GM18505 (cell line): ENCODE measurements around the gene RNF157.
A peak's percentile ranks its signal among the peaks of the same experiment; 100 is the strongest.
"Not testable (repeated sequence)": the region's sequence is repeated elsewhere in the genome, so short reads cannot be mapped to it uniquely, and the experiment has no call there.

Source experiments
- ATAC-seq: cut with Tn5 transposase; IDR thresholded peaks from one replicate; pipeline ENCODE4 v1.9.1; 2021; ENCODE audit not compliant: unreplicated experiment
- POLR2A ChIP-seq: IDR thresholded peaks from 4 replicates; pipeline ENCODE4 v1.6.1; 2011; ENCODE audit warnings: borderline replicate concordance; ENCODE audit not compliant: insufficient read depth, insufficient read length; ENCODE audit errors: extremely low read depth

The RNF157 gene

DNA sequence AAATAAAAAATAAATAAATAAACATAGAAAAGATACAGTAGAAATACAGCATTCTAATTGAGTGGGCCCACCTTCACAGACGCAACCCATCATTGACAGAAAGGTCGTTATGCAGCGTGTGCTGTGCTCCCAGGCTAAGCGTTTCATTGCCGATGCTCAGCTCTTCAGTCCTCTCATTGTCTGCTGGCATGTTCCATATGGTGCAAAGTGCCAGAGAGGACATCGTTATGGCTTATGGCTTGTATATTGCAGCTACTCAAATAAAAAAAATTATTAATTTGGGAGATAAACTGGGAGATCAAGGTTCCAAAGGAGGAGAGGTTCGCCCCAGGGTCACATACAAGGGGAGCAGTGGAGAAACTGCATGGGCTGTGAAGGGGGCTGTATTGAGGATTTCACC is 13.5 kb upstream of the RNF157 start:
- no peak for TF ChIP-seq POLR2A
- ATAC-seq, result no peak

GRCh38 chr17:76252967-76253766 is 12.9 kb upstream of the RNF157 start:
- not testable (repeated sequence) for ATAC-seq

- ATAC-seq, result peak; percentile 50
- peak; percentile 49 for TF ChIP-seq POLR2A
Measured at GRCh38 chr17:76252040-76252954, 12.0 kb upstream of the RNF157 start.

GRCh38 chr17:76251478-76252039 is 11.3 kb upstream of the RNF157 start:
- ATAC-seq, result no peak
- TF ChIP-seq POLR2A, result no peak

GRCh38 chr17:76250141-76250540 is 9.8 kb upstream of the RNF157 start:
- no peak for TF ChIP-seq POLR2A

DNA sequence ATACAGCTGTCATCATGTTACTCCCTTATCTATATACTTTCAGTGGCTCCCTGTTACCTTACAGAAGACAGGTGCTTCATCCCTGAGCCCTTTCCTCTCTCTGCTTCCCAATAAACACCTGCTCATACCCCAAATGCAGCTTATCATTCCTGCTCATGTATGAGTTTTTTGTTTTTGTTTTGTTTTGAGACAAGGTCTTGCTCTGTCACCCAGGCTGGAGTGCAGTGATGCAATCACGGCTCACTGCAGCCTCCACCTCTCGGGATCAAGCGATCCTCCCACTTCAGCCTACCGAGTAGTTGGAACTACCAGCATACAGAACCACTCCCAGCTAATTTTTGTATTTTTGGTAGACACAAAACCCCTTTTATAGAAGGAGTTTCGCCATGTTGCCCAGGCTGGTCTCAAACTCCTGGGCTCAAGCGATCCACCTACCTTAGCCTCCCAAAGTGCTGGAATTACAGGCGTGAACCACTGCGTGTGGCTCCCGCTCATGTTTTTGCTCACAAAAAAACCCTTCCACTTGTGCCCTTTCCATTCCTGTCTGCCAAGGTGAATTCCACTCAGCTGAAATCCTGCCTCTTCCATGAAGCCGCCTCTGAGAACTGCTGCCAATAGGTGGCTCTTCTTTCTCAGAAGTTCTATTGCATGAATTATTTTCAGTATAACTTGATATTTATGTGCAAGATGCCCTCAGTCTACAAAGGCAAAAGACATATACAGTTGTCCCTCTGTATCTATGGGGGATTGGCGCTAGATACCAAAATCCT is 7.9 kb upstream of the RNF157 start:
- no peak for TF ChIP-seq POLR2A
- ATAC-seq, result no peak

More at GRCh38 chr17:76250141-76250540, 9.8 kb upstream of the RNF157 start:
- ATAC-seq, result no peak

DNA sequence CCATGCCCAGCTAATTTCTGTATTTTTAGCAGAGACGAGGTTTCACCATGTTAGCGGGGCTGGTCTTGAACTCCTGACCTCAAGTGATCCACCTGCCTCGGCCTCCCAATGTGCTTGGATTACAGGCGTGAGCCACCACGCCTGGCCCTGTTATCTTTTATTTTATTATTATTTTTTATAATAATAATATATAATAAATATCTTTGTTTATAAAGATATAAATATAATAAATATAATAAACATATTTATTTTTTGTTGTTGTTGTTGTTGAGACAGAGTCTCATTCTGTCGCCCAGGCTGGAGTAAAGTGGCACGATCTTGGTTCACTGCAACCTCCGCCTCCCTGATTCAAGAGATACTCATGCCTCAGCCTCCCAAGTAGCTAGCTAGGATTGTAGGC is 7.0 kb upstream of the RNF157 start:
- ATAC-seq, result no peak
- TF ChIP-seq POLR2A, result no peak

- peak; percentile 56 for TF ChIP-seq POLR2A
- peak; percentile 94 for ATAC-seq
Measured at GRCh38 chr17:76246080-76247066, 6.1 kb upstream of the RNF157 start.

GRCh38 chr17:76244721-76245120 is 4.4 kb upstream of the RNF157 start:
- not testable (repeated sequence) for ATAC-seq

GRCh38 chr17:76243826-76244679 is 3.8 kb upstream of the RNF157 start:
- no peak for TF ChIP-seq POLR2A

DNA sequence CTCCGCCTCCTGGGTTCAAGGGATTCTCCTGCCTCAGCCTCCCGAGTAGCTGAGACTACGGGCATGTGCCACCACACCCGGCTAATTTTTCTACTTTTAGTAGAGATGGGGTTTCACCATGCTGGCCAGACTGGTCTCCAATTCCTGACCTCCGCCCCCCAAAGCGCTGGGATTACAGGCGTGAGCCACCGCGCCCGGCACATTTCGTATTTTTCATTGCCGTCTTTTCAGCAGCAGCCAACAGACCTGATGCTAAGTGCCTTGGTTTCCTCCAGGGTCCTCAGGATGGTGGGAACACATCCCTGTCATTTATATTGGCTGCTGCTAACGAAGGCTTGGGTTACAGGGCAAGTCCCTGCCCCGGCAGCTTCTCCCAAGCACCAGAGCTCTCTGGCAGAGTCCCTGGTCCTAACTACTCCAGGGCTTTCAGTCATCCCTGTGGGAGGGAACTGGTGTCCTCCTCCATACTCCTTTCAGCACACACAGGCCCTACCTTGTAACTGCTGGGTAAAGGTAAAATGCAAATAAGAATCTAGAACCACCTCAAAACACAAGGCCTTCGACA is 1.5 kb upstream of the RNF157 start:
- ATAC-seq, result no peak
- no peak for TF ChIP-seq POLR2A

More at GRCh38 chr17:76243826-76244679, 3.8 kb upstream of the RNF157 start:
- no peak for ATAC-seq

DNA sequence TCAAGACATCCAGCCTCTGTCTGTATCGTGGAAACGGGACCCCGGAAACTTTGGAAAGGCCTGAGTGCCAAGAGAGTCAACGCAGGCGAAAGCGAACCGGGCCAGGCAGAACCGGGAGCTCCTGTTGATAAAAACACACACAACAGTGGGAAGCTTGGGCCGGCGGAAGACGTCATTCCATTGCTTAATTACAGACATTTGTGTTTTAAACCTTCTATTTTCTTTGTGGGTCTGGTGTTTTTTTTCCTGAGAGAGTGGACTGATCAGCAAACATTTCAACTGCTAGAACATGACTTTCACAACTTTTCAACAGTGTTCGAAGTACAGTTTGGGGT is 878 bp upstream of the RNF157 start:
- no peak for TF ChIP-seq POLR2A

More for the DNA sequence above, 878 bp upstream of the RNF157 start:
- ATAC-seq, result no peak
